Brain microvascular endothelial cell (primary cell): ENCODE data around the gene NRF1.
"Not testable (repeated sequence)": the region's sequence is repeated elsewhere in the genome, so short reads cannot be mapped to it uniquely, and the experiment has no call there.

Source experiments
- DNase-seq: peaks from one replicate; pipeline ENCODE4 v3.0.0-alpha.2; 2020
- H3K27ac ChIP-seq: fragments of 250-450 bp; sonication (Bioruptor Pico); 2 replicates; pipeline ENCODE4 v1.5.1; 2020; ENCODE audit warnings: mild to moderate bottlenecking, moderate library complexity
- H3K27me3 ChIP-seq: fragments of 250-450 bp; sonication (Bioruptor Pico); replicated peaks from 2 replicates; pipeline ENCODE4 v1.5.1; 2020; ENCODE audit warnings: mild to moderate bottlenecking
- H3K36me3 ChIP-seq: fragments of 250-450 bp; sonication (Bioruptor Pico); replicated peaks from 2 replicates; pipeline ENCODE4 v1.5.1; 2020; ENCODE audit warnings: mild to moderate bottlenecking
- H3K4me3 ChIP-seq: 2 replicates; pipeline ENCODE4 v1.5.1; 2011; ENCODE audit warnings: low read depth, mild to moderate bottlenecking, control low read depth, low read length, moderate library complexity
- in situ Hi-C: cut with HindIII; loops from 2 replicates; pipeline ENCODE4 v1.10.0; 2017; ENCODE audit warnings: low sequenced_read_pairs, low pct_ligation_motif_present
- TF ChIP-seq, protein P1 (sequence below): IDR thresholded peaks from 2 replicates; pipeline ENCODE4 v1.5.1; 2011; ENCODE audit warnings: low read depth, mild to moderate bottlenecking, moderate library complexity, low read length, control low read depth, inconsistent platforms; ENCODE audit errors: missing control alignments

Gene NRF1

DNA sequence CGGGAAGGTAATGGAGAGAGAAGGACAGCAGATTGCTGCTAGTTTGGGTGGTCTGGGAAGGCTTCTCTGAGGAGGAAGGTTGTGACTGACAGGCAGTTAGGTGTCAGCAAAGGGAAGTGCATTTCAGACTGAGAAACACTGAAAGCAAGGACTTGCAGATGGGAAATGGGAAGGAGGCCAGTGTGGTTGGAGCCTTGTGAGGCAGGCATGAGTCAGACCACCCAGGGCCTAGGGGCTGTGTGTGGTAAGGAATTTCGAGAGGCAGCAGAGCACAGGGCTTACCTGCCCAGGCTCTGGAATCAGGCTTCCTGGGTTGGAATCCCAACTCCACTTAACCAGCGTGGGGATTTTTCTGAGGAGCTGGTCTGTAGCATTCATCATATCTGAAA, 53.5 kb downstream of the NRF1 start:
- Histone ChIP-seq H3K27ac (peak overlapping the region; percentile 6), H3K36me3 (peaks cover 9% of the 10 kb centered on the region), H3K27me3 (no peaks in the 10 kb centered on the region), H3K4me3 (no peak overlapping the region)
- in situ Hi-C loops: no loop called here
- TF ChIP-seq, protein P1, sequence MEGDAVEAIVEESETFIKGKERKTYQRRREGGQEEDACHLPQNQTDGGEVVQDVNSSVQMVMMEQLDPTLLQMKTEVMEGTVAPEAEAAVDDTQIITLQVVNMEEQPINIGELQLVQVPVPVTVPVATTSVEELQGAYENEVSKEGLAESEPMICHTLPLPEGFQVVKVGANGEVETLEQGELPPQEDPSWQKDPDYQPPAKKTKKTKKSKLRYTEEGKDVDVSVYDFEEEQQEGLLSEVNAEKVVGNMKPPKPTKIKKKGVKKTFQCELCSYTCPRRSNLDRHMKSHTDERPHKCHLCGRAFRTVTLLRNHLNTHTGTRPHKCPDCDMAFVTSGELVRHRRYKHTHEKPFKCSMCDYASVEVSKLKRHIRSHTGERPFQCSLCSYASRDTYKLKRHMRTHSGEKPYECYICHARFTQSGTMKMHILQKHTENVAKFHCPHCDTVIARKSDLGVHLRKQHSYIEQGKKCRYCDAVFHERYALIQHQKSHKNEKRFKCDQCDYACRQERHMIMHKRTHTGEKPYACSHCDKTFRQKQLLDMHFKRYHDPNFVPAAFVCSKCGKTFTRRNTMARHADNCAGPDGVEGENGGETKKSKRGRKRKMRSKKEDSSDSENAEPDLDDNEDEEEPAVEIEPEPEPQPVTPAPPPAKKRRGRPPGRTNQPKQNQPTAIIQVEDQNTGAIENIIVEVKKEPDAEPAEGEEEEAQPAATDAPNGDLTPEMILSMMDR: no peak
- peak; percentile 97 for DNase-seq

DNA sequence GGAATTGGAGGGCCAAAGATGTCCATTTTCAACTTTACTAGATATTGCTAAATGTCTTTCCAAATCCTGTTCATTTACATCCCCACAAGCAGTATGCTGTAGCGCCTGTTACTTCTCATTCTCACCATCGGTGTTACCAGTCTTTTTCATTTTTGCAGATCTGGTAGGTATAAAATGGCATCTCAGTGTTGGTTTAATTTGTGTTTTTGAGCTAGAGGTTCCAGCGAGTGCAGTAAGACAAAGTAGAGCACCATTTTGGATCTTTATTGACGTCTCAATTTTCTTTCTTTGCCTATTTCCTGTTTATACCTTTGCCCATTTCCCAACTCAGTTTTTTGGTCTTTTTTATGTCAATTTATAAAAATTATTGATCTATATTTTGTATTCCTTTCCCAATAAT, 55.6 kb downstream of the NRF1 start:
- no peak for DNase-seq
- H3K36me3 ChIP-seq: no peaks in the 10 kb centered on the region
- no peak overlapping the region for H3K27ac ChIP-seq
- TF ChIP-seq, protein P1: no peak
- H3K4me3 ChIP-seq: no peak overlapping the region
- in situ Hi-C loops: no loop called here
- H3K27me3 ChIP-seq: no peaks in the 10 kb centered on the region

DNA sequence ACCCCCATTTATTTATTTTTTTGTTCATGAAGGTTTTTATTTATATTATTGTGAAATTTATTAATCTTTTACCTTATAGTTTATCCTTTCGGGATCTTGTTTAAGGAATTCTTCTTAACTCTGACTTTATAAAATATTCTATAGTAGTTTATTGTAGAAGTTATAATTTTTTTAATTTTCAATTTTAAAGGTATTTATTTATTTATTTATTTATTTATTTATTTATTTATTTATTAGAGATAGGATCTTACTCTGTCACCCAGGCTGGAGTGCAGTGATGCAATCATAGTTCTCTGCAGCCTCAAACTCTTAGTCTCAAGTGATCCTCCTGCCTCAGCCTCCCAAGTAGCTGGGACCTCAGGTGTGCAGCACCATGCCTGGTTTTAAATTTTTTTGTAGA, 56.0 kb downstream of the NRF1 start:
- TF ChIP-seq, protein P1: no peak
- no peak for DNase-seq
- Histone ChIP-seq H3K36me3 (no peaks in the 10 kb centered on the region), H3K27ac (no peak overlapping the region), H3K27me3 (no peaks in the 10 kb centered on the region), H3K4me3 (no peak overlapping the region)
- in situ Hi-C loops: no loop called here

DNA sequence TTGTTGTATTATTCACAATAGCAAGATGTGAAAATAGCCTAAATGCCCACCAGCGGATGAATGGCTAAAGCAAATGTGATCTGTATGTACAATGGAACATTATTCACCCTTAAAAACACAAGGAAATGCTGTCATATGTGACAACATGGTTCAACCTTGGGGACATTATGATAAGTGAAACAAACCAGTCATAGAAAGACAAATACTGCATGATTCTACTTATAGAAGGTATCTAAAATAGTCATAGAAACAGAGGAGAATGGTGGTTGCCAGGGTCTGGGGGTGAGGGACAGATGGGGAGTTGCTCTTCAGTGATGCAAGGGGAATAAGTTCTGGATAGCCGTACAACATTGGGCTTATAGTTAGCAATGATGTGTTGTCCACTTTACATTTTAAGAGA, 58.4 kb downstream of the NRF1 start:
- no peak overlapping the region for H3K4me3 ChIP-seq
- no peak for DNase-seq

DNA sequence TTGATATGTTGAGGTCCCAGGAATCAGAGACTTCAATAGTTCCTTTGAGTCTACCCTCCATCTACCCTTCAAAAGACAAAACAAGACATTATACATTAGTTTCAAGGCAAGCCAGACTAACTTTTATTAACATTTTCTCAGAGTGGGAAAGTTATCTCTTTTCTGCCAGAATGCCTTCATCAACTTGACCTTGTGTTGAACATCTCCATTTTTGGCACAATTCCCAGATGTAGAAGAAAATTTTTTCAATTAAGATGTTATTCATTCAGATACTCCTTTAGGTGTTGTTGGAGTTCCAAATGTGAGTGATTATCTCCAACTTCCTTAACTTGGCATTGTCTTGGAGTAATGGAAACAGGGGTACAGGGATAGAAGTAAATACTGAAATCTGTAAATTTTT, 59.1 kb downstream of the NRF1 start:
- H3K4me3 ChIP-seq: no peak overlapping the region
- in situ Hi-C loops: no loop called here
- no peak overlapping the region for H3K27ac ChIP-seq
- no peak for DNase-seq
- no peaks in the 10 kb centered on the region for H3K27me3 ChIP-seq
- TF ChIP-seq, protein P1: no peak
- peaks cover 5% of the 10 kb centered on the region for H3K36me3 ChIP-seq

More for the DNA sequence above, 58.4 kb downstream of the NRF1 start:
- no peak overlapping the region for H3K27ac ChIP-seq
- TF ChIP-seq, protein P1: no peak
- in situ Hi-C loops: no loop called here
- H3K27me3 ChIP-seq: no peaks in the 10 kb centered on the region
- no peaks in the 10 kb centered on the region for H3K36me3 ChIP-seq

DNA sequence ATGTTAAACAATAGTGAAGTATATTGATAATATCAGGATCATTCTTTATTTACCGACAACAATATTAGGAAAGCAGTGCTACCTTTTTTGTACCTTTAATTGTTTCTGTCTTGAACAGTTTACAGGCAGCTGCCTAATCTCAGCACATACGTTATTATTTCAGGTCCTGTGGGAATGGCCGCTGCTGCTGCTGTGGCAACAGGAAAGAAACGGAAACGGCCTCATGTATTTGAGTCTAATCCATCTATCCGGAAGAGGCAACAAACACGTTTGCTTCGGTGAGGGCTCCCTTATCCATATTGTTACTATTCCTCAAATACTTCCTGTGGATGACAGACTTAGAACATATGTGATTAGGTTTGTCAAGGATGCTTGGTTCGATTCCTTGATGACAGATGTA, 59.7 kb downstream of the NRF1 start:
- Histone ChIP-seq H3K27ac (no peak overlapping the region), H3K36me3 (peaks cover 9% of the 10 kb centered on the region), H3K4me3 (no peak overlapping the region), H3K27me3 (no peaks in the 10 kb centered on the region)
- no peak for DNase-seq
- in situ Hi-C loops: no loop called here
- TF ChIP-seq, protein P1: no peak

DNA sequence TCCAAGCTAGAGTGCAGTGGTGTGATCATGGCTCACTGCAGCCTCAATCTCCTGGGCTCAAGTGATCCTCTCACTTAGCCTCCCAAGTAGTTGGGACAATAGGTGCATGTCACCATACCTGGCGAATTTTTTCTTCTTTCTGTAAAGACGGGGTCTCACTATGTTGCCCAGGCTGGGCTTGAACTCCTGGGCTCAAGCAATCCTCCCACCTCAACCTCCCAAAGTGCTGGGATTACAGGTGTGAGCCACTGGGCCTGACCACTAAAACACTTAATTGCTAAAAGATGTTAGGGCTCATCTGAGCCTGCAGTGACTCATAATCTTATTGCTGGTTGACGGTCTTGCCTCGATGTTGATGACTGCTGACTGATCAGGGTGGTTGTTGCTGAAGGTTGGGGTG, 63.0 kb downstream of the NRF1 start:
- DNase-seq, H3K27ac ChIP-seq, H3K27me3 ChIP-seq, H3K36me3 ChIP-seq, in situ Hi-C loops, H3K4me3 ChIP-seq: not testable (repeated sequence)
